DOHH2 (cell line): ENCODE measurements around the gene KRT9.

ENCODE experiments used
- CTCF ChIP-seq: fragments of 200-600 bp; sonication (generic); IDR thresholded peaks from one replicate; pipeline ENCODE4 v1.5.1; 2014; ENCODE audit warnings: antibody characterized with exemption, mild to moderate bottlenecking, low read depth, low read length; ENCODE audit not compliant: poor library complexity, severe bottlenecking
- EZH2phosphoT487 ChIP-seq: fragments of 200-600 bp; sonication (generic); IDR thresholded peaks from 2 replicates; pipeline ENCODE4 v1.6.1; 2017; ENCODE audit warnings: borderline replicate concordance, mild to moderate bottlenecking, antibody characterized with exemption, low read length, moderate library complexity, mixed read lengths

DNA sequence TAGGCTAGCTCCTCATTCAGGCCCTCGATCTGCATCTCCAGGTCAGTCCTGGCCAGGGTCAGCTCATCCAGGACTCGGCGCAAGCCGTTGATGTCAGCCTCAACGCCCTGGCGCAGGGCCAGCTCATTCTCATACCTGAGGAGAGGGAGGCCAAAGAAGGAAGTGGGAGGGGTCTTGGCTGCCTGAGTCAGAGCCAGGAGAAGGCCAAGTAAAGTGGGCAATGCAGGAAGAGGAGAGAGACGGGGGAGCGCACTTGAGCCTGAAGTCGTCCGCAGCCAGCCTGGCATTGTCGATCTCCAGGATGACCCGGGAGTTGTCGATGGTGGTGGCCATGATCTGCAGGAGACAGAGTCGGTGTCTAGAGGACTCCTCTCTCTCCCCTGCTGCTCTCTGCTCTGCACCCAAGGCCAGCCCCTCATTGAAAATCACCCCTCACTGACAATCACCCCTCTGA lies 55.0 kb downstream of the KRT9 start:
- TF ChIP-seq EZH2phosphoT487 (no peak), CTCF (no peak)
